Muscle of arm (tissue), 12 donors: ENCODE results near the gene TGFBI. TPM values are rescaled to one million over a fixed set of nuclear protein-coding genes. Genes with fewer than 3 reads are reported as not detected.

ENCODE experiments used
- DNase-seq: peaks from one replicate; pipeline ENCODE4 v3.0.0-alpha.2; 2013
- polyA plus RNA-seq, 12 donors: library from polyadenylated mRNA; unstranded; fragments of 120-200 nt; gene quantifications; one replicate each; pipeline ENCODE4 v1.2.1, GENCODE V29; 2013; ENCODE audit not compliant: insufficient read length in 12 of 12

The TGFBI gene
- polyA plus RNA-seq, 12 donors, result 85.2 to 354 (median 186) TPM; not detected in 1

- DNase-seq, result peak; percentile 79
These were observed 58.2 kb downstream of the TGFBI start for GRCh38 chr5:136086783-136087566.

GRCh38 chr5:136087961-136088871 lies 59.4 kb downstream of the TGFBI start:
- DNase-seq, result peak; percentile 89

- DNase-seq, result no peak
These were observed 61.0 kb downstream of the TGFBI start for GRCh38 chr5:136089791-136090190.

DNA sequence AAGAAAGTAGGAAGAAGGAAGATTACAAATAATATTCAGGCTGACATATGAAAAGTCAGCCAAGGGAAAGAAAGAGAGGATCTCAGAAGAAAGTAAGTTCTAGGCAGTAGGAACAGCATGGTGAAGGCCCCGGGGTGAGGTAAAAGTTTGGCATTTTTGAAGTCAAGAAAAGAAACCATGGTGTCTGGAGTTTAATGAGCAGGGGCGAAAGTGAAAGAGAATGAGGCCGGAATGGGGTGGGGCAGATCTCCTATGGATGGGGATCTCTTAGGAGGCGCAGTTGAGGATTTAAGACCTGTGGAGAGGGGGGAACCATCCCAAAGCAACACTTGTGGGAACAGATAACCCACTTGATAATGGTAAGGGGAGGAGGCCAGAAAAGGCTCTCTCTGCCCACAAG lies 61.5 kb downstream of the TGFBI start:
- no peak for DNase-seq

DNA sequence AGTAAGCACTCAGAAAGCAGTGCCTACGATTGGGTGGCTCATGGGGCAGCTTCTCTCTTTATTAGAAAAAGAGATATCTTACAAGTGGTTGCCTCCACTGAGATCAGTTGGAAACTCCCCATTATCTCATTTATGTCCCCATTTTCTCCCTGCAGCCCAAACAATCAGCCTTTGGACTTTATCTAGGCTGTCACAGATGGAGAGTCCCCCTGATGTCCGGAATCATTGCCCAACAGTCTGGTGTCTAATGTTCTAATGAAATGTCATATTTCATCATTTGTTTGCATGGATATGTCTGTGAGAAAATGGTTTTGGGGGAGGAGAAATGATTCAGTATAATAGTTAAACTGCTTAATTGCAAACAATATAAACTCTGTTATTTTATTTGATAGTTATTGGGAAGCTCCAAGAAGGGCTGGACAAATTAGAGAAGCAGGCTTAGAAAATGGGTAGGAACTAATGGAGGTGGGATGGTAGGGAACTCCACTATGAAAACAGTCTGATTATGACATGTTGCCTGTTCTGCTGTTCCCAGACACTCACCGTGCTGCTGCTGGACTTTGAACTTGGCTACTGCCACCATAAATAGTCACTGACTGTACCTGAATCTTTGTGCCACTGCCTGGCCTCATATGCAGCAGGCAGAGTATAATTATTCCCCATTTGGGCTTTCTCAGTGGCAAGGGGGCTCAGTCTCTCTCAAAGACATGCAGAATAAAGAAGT lies 65.6 kb downstream of the TGFBI start:
- DNase-seq, result no peak

GRCh38 chr5:136094913-136095641 lies 66.3 kb downstream of the TGFBI start:
- DNase-seq, result no peak

- DNase-seq, result no peak
These were observed 69.4 kb downstream of the TGFBI start for GRCh38 chr5:136098176-136098575.

- no peak for DNase-seq
These were observed 71.1 kb downstream of the TGFBI start for GRCh38 chr5:136099870-136100269.

GRCh38 chr5:136101884-136102283 lies 73.1 kb downstream of the TGFBI start:
- DNase-seq, result no peak

DNA sequence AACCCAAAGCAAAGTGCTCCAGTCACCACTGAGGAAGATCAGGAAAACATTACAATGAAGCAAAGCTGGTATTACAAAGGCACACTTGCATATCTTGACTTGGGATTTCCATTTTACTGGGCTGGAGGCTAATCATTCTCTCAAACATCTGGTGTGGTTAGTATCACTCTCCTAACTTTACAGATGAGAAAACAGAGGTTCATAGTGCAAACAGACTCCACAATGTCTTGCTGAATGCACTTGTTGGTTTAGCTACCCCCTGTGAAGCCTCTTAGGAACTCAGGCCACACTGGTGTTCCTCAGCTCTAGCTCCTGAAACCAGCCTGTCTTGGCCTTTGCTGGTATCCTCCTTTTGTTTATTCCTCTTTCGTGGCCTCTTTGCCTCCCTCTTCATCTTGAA lies 74.3 kb downstream of the TGFBI start:
- no peak for DNase-seq

- no peak for DNase-seq
These were observed 75.6 kb downstream of the TGFBI start for GRCh38 chr5:136104306-136104965.

- no peak for DNase-seq
These were observed 77.7 kb downstream of the TGFBI start for GRCh38 chr5:136106351-136107031.

DNA sequence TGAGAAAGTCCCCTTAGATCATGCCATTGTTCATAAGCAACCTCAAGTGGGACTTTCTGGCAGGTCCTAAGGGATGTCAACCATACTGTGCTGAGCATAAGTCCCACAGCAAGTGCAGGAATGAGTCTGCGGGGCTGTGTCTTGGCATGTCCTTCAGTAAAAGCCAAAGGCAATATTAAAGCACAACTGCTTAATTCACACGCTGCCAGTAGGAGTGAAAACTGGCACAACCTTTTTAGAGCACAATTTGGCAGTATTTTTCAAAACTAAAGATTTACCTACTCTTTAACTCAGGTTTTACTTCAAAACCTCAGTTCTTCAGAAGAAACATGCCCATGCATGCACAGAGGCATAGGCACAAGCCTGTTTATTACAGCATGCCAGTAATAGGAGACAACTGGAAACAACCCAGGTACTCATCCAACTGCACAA lies 79.4 kb downstream of the TGFBI start:
- DNase-seq, result no peak

- no peak for DNase-seq
These were observed 80.0 kb downstream of the TGFBI start for GRCh38 chr5:136108766-136109165.

- no peak for DNase-seq
These were observed 80.8 kb downstream of the TGFBI start for GRCh38 chr5:136109453-136110135.
